AG09309 (cell line): Measurements from ENCODE around the gene XKR7.

Experiments used
- DNase-seq: peaks from one replicate; pipeline ENCODE4 v3.0.0-alpha.2; 2010; ENCODE audit warnings: low read depth
- H3K4me3 ChIP-seq: 2 replicates; pipeline ENCODE4 v1.5.1; 2011; ENCODE audit warnings: mild to moderate bottlenecking, low read depth, low read length, moderate library complexity; ENCODE audit not compliant: control insufficient read depth
- CTCF ChIP-seq: IDR thresholded peaks from 2 replicates; pipeline ENCODE4 v1.5.1; 2011; ENCODE audit warnings: mild to moderate bottlenecking, low read depth, low read length, inconsistent platforms; ENCODE audit not compliant: insufficient read depth, control insufficient read depth; ENCODE audit errors: missing control alignments

Gene XKR7

GRCh38 chr20:32007787-32008616 is 40.1 kb downstream of the XKR7 start:
- no peak overlapping the region for H3K4me3 ChIP-seq
- no peak for DNase-seq
- TF ChIP-seq CTCF: no peak

DNA sequence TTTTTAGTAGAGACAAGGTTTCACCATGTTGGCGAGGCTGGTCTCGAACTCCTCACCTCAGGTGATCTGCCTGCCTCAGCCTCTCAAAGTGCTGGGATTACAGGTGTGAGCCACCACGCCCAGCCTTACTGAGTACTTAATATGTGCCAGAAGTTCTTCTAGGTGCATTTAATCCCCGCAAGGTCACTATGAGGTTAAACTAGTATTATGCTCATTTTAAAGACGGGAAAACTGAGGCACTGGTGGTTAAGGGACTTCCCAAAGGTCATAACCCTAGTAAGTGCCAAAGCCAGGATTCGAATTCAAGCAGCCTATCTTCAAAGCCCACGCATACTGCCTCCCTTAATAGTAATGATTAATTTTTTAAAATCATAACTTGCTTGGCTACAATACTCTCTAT is 41.6 kb downstream of the XKR7 start:
- TF ChIP-seq CTCF: no peak
- no peak overlapping the region for H3K4me3 ChIP-seq

GRCh38 chr20:32010101-32010500 is 42.1 kb downstream of the XKR7 start, which contains the start of gene CCM2L:
Gene CCM2L (plus strand): TSS chr20:32010438. CDS start chr20:32010455, 17 bp downstream.
- H3K4me3 ChIP-seq: no peak within 1 kb of the TSS
- TF ChIP-seq CTCF: no peak
- DNase-seq: no peak

More for the DNA sequence above, 41.6 kb downstream of the XKR7 start:
- DNase-seq: no peak

DNA sequence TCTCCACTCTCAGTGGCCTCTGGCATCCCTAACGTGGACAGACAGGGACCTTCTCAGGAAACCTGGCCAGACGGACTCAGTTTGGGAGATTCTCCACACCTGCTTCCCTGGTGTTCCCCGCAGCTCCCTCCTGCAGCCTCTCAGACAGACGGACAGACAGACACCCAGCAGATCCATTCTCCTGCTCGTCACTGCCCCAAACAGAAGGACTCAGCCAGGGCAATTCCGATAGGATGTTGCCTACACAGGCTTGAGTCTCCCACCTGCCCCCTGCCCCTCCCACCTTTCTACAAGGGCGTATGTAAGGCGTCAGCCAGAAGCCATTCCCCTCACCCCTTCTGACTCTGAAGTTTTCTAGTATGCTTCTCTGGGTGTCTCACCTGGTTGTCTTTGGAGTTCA is 42.7 kb downstream of the XKR7 start:
- TF ChIP-seq CTCF: no peak
- H3K4me3 ChIP-seq: no peak overlapping the region
- DNase-seq: no peak

DNA sequence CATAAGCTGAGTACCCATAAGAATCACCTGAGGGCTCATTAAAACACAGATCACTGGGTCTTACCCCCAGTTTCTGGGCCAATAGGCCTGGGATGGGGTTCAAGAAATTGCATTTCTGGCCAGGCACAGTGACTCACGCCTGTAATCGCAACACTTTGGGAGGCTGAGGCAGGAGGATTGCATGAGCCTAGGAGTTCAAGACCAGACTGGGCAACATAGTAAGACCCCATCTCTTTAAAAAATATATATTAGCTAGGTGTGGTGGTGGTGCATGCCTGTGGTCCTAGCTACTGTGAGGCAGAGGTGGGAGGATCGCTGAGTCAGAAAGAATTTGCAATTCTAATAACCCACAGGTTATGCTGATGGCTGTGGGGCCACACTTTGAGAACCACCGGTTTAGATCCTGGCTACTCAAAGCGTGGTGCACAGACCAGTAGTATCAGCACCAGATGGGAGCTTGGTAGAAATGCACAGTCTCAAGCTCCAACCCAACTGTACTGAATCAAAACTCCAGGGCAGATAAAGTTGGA is 44.3 kb downstream of the XKR7 start:
- DNase-seq: no peak
- TF ChIP-seq CTCF: no peak
- no peak overlapping the region for H3K4me3 ChIP-seq

GRCh38 chr20:32013326-32013725 is 45.4 kb downstream of the XKR7 start:
- no peak for DNase-seq

More at GRCh38 chr20:32013326-32013725, 45.4 kb downstream of the XKR7 start:
- no peak overlapping the region for H3K4me3 ChIP-seq
- no peak for TF ChIP-seq CTCF
